GM12878 (cell line): Measurements from ENCODE around the gene VTN. TPM values are rescaled to one million over a fixed set of nuclear protein-coding genes. Genes with fewer than 3 reads are reported as not detected.

Source experiments
- ATAC-seq: fragments of 200-7000 bp; cut with Tn5 transposase; 3 replicates; pipeline ENCODE4 v1.9.1; 2020; ENCODE audit warnings: mild to moderate bottlenecking, moderate library complexity
- BruUV-seq: library from RNA; stranded (reverse); fragments of 400-500 nt; replicated peaks from 2 replicates; lab custom pipeline; 2021; lab: Mats Ljungman, UMichigan
- CTCF ChIA-PET: fragments of 300-600 bp; sonication (Branson Sonifier 250); formaldehyde crosslinking; extraction: SDS; loops from one replicate; lab custom pipeline; 2021; ENCODE audit warnings: inconsistent platforms; lab: Yijun Ruan, JAX
- POLR2A ChIA-PET: fragments of 350-600 bp; formaldehyde crosslinking; extraction: SDS; loops from one replicate; lab custom pipeline; 2021; ENCODE audit warnings: inconsistent platforms; lab: Charles Lee
- RAD21 ChIA-PET: fragments of 300-600 bp; sonication (Branson Sonifier 250); formaldehyde crosslinking; loops from one replicate; lab custom pipeline; 2023; ENCODE audit warnings: antibody characterized with exemption; ENCODE audit not compliant: unreplicated experiment; lab: Charles Lee
- SMC1A ChIA-PET: fragments of 300-600 bp; sonication (Branson Sonifier 250); formaldehyde crosslinking; loops from one replicate; lab custom pipeline; 2023; ENCODE audit not compliant: unreplicated experiment, uncharacterized antibody; lab: Charles Lee
- DNase-seq: peaks from one replicate; pipeline ENCODE4 v3.0.0-alpha.2; 2011; ENCODE audit warnings: low read depth, low spot score
- FAIRE-seq: peaks from 3 replicates; lab custom pipeline; 2011; peaks lifted over from hg19 to GRCh38; lab: Jason Lieb, UNC
- H2AFZ ChIP-seq: 2 replicates; pipeline ENCODE4 v1.6.0; 2011; ENCODE audit warnings: low read depth, low read length, control low read depth; ENCODE audit not compliant: control insufficient read depth
- H3K27ac ChIP-seq: 2 replicates; pipeline ENCODE4 v1.5.1; 2011; ENCODE audit warnings: control low read depth; ENCODE audit not compliant: control insufficient read depth, insufficient read depth
- H3K27me3 ChIP-seq, 2 experiments: replicated peaks in 1 of 2; 2 replicates each; pipeline versions ENCODE4 v1.6.0 to v1.6.1; 2011; ENCODE audit warnings: low read length in 1 of 2; ENCODE audit not compliant: control insufficient read depth in 2 of 2, insufficient read depth in 2 of 2
- H3K36me3 ChIP-seq, 2 experiments: 2 replicates each; pipeline ENCODE4 v1.5.1; 2011; ENCODE audit warnings: low read length in 1 of 2; ENCODE audit not compliant: control insufficient read depth in 2 of 2, insufficient read depth in 2 of 2
- H3K4me1 ChIP-seq: 2 replicates; pipeline ENCODE4 v1.6.1; 2011; ENCODE audit warnings: mild to moderate bottlenecking, low read length, moderate library complexity, mixed read lengths; ENCODE audit not compliant: control insufficient read depth, insufficient read depth
- H3K4me2 ChIP-seq: 2 replicates; pipeline ENCODE4 v1.6.0; 2011; ENCODE audit warnings: control low read depth; ENCODE audit not compliant: control insufficient read depth, insufficient read depth
- H3K4me3 ChIP-seq: fragments of 200-600 bp; sonication (generic); 2 replicates; pipeline ENCODE4 v1.5.1; 2016
- H3K79me2 ChIP-seq: 2 replicates; pipeline ENCODE4 v1.6.0; 2011; ENCODE audit warnings: low read length; ENCODE audit not compliant: control insufficient read depth, insufficient read depth
- H3K9ac ChIP-seq: 2 replicates; pipeline ENCODE4 v1.8.0; 2011; ENCODE audit warnings: low read length, control low read depth, mixed read lengths; ENCODE audit not compliant: control insufficient read depth, insufficient read depth
- H3K9me3 ChIP-seq: replicated peaks from 3 replicates; pipeline ENCODE4 v1.5.1; 2011; ENCODE audit warnings: mild to moderate bottlenecking, low read length; ENCODE audit not compliant: control insufficient read depth, insufficient read depth
- H4K20me1 ChIP-seq: 2 replicates; pipeline ENCODE4 v1.6.0; 2011; ENCODE audit not compliant: control insufficient read depth, insufficient read depth
- HDAC2 ChIP-seq: fragments of 200-600 bp; sonication (generic); IDR thresholded peaks from 2 replicates; pipeline ENCODE4 v1.6.1; 2017
- KLF5 ChIP-seq: fragments of 450-650 bp; IDR thresholded peaks from 2 replicates; pipeline ENCODE4 v1.6.1; 2014; ENCODE audit warnings: mild to moderate bottlenecking; ENCODE audit not compliant: partially characterized antibody
- RELB ChIP-seq: fragments of 450-650 bp; IDR thresholded peaks from 2 replicates; pipeline ENCODE4 v1.6.1; 2017; ENCODE audit warnings: low read depth, mild to moderate bottlenecking, moderate library complexity
- SMAD1 ChIP-seq: fragments of 450-650 bp; IDR thresholded peaks from 2 replicates; pipeline ENCODE4 v1.6.1; 2018; ENCODE audit warnings: mild to moderate bottlenecking, low read depth; ENCODE audit not compliant: partially characterized antibody
- SRF ChIP-seq, 2 experiments: IDR thresholded peaks; 2 replicates each; pipeline ENCODE4 v1.6.1; 2011; ENCODE audit warnings: low read depth in 2 of 2, low read length in 2 of 2, mild to moderate bottlenecking in 1 of 2, moderate library complexity in 1 of 2
- ZBTB33 ChIP-seq: fragments of 450-650 bp; IDR thresholded peaks from 2 replicates; pipeline ENCODE4 v1.6.1; 2017; ENCODE audit warnings: mild to moderate bottlenecking
- WGBS: methylation state at CpG from one replicate; pipeline ENCODE4 v1.1.6; 2016; ENCODE audit warnings: low lambda C conversion rate; ENCODE audit not compliant: insufficient replicate concordance, insufficient coverage; ENCODE audit errors: missing lambda C conversion rate; 5-methylcytosine and 5-hydroxymethylcytosine counted together
- in situ Hi-C: fragments of 300-500 bp; cut with MboI; formaldehyde crosslinking; loops from 9 replicates; pipeline ENCODE4 v1.14.3; 2018; ENCODE audit warnings: mixed read lengths
- intact Hi-C: fragments of 100-400 bp; cut with micrococcal nuclease; formaldehyde crosslinking; loops from one replicate; pipeline ENCODE4 v1.14.2; 2022; ENCODE audit not compliant: unreplicated experiment
- polyA plus RNA-seq, 11 experiments: library from polyadenylated mRNA; depleted of rRNA in 4 of 11; unstranded in 6 of 11; stranded (reverse) in 5 of 11; fragments of >200 nt; fragmentation: Nextera tagmentation in 4 of 11; fragmentation: Illumina TruSeq in 1 of 11; extraction: Ambion mirVana in 4 of 11; extraction: Trizol in 1 of 11; gene quantifications; 1 replicate in 1 of 11; 2 replicates in 10 of 11; pipeline versions ENCODE4 v1.2.1 to v1.2.3, GENCODE V29; 2011 to 2016; ENCODE audit warnings: inconsistent platforms in 2 of 11, missing spikeins in 2 of 11, low read depth in 1 of 11
- total RNA-seq, 4 experiments: library from RNA; depleted of rRNA in 3 of 4; stranded (reverse); fragments of >200 nt in 3 of 4; fragmentation: Illumina TruSeq in 1 of 4; extraction: Trizol in 1 of 4; gene quantifications; 2 replicates each; pipeline versions ENCODE4 v1.2.1 to v1.2.3, GENCODE V29; 2013 to 2021
- TF ChIP-seq, protein P1 (sequence below): fragments of 450-650 bp; IDR thresholded peaks from 2 replicates; pipeline ENCODE4 v1.6.1; 2016; ENCODE audit warnings: mild to moderate bottlenecking

Gene VTN
- total and polyA plus RNA-seq, 10 of the 15 experiments (the other 5 are each of a cell fraction or from before 2014, with no cell fraction given) = 0.04 to 1.3 (median 0.13) TPM; not detected in 5

DNA sequence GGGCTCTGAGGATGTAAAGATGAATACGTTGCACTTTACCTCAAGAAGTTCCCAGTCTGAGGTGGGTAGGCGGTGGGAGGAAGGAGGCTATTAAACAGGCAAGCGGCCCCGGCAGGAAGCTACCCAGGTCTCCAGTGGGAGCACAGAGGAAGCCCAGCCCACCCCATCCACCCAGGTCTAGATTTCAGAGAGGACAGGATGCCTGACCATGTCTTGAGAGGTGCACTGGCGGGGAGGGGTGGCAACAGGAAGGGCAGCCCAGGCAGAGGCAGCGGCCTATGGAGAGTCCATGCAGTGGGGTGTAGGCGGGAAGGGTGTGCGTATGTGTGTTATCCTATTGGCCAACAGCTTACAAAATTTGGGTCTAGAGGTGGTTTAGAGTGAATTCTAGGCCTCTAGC lies 15.3 kb upstream of the VTN start:
- peak overlapping the region; percentile 82 for H3K4me2 ChIP-seq
- RAD21 ChIA-PET = no interaction called here
- CTCF ChIA-PET = interaction anchor here (3.6 kb wide), 1 partner anchor 31 kb away, joined by 14 read pairs; no protein-coding TSS in a partner anchor
- SMC1A ChIA-PET = no interaction called here
- ATAC-seq = peak; percentile 32; the same call in 2 of the 3 replicates
- 41% methylated on average over 8 of the region's 8 CpGs for WGBS
- intact Hi-C loops = no loop called here
- H3K36me3 ChIP-seq = peaks cover 0 to 4% of the 10 kb centered on the region in 2 experiments; a peak in 2 of 4 replicates
- no peak for FAIRE-seq
- peak overlapping the region; percentile 65 for H3K4me3 ChIP-seq
- H3K79me2 ChIP-seq = peaks cover 2% of the 10 kb centered on the region; the same call in 1 of the 2 replicates
- no peaks in the 10 kb centered on the region for H3K9me3 ChIP-seq
- no peak for DNase-seq
- no peak overlapping the region for H3K27ac ChIP-seq
- no TSS peak for BruUV-seq
- H3K27me3 ChIP-seq = no peaks in the 10 kb centered on the region; a peak in 2 of 4 replicates
- POLR2A ChIA-PET = interaction anchor here (0.5 kb wide), 1 partner anchor 180 kb away, joined by 4 read pairs; no protein-coding TSS in a partner anchor
- peak overlapping the region; percentile 58; the same call in 1 of the 2 replicates for H3K9ac ChIP-seq
- H4K20me1 ChIP-seq = no peaks in the 10 kb centered on the region
- in situ Hi-C loops = no loop called here
- no peaks in the 10 kb centered on the region for H3K4me1 ChIP-seq
- TF ChIP-seq, protein P1, sequence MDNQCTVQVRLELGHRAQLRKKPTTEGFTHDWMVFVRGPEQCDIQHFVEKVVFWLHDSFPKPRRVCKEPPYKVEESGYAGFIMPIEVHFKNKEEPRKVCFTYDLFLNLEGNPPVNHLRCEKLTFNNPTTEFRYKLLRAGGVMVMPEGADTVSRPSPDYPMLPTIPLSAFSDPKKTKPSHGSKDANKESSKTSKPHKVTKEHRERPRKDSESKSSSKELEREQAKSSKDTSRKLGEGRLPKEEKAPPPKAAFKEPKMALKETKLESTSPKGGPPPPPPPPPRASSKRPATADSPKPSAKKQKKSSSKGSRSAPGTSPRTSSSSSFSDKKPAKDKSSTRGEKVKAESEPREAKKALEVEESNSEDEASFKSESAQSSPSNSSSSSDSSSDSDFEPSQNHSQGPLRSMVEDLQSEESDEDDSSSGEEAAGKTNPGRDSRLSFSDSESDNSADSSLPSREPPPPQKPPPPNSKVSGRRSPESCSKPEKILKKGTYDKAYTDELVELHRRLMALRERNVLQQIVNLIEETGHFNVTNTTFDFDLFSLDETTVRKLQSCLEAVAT = 0 out of 2 replicates have a peak, but pooled peaks have one; percentile 21
- TF ChIP-seq ZBTB33 = 0 out of 2 replicates have a peak, but pooled peaks have one; percentile 36
- no peak for TF ChIP-seq RELB
- no peak for TF ChIP-seq KLF5
- TF ChIP-seq SMAD1 = no peak
- no peak for TF ChIP-seq SRF (IDR thresholded peaks at IDR 0.05; ENCODE audit: low read depth in 2 of 2, low read length in 2 of 2)
- TF ChIP-seq HDAC2 = no peak
- H2AFZ ChIP-seq = peak overlapping the region; percentile 33
